Measurements from ENCODE around the gene OBI1.

DNA sequence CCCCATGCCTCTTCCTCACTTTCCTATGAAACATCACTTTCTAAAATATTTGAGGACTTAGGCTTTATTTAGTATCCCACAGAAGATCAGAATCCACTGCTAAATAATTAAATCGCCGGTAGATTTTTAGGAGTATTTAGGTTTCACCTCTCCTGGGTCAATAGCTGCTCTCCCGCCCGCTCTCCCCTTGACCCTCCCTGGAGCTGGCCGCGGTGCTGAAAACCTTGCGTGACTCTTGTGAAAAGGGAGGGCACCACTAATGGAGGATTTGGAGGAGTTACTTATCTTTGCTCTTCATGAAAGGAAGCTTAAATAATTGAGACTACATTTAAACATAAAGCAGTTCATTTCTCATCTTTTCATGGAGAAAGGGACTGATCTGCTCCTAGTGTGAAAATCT lies 69.7 kb downstream of the OBI1 start:
- TF ChIP-seq FOXK2 (conservative IDR thresholded peaks at IDR 0.05 in 1 of 2, IDR thresholded peaks at IDR 0.05 in 1 of 2; ENCODE audit: low read depth in 2 of 2) = no peak
- TF ChIP-seq ZNF121 (CRISPR knock-in tag; conservative IDR thresholded peaks at IDR 0.05) = no peak
- TF ChIP-seq CTCF (IDR thresholded peaks at IDR 0.05 in 2 of 3, conservative IDR thresholded peaks at IDR 0.05 in 1 of 3; ENCODE audit: insufficient read depth in 2 of 3, low read depth in 1 of 3, low read length in 3 of 3) = no peak

Measured in K562 (cell line).